AG10803 (cell line): ENCODE measurements around the gene DOCK11.

ENCODE experiments used
- DNase-seq: peaks from one replicate; pipeline ENCODE4 v3.0.0; 2010; ENCODE audit warnings: low read depth
- H3K4me3 ChIP-seq: 2 replicates; pipeline ENCODE4 v1.5.1; 2011; ENCODE audit warnings: mild to moderate bottlenecking, low read length, control low read depth
- TF ChIP-seq, protein P1 (sequence below): conservative IDR thresholded peaks from 2 replicates; pipeline ENCODE4 v1.5.1; 2011; ENCODE audit warnings: mild to moderate bottlenecking, low read length, control low read depth, inconsistent platforms

Gene DOCK11

DNA sequence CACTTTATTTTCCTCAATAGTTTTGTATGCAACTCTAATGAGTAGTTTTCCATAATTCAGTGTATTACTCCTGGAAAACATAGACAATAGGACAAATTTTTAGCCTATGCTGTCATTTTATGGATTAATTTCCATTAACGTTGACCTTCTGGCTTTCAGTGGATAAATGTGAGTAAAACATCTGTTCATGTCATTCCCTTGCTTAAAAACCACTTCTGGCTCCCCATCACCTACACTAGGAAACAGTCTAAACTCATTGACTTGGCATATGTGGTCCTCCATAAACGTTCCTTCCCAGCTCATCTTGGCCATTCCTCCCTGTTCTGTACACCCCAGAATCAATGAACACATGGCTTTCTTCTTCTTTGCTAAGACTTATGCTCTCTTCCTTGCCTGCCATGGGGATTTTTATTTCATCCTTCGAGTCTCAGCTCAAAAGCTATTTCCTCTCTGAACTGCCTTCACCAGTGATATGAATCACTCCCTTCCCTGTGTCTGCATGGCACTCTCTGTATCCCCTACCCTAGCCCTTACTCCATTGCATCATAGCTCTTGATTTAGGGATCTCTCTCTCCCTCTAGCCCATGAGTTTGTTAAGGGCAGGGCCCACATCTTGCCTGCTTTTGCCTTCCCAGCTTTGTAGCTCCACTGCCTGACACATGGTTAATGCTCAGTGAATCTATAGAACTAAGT lies 34.8 kb downstream of the DOCK11 start:
- H3K4me3 ChIP-seq = no peak overlapping the region
- DNase-seq = peak; percentile 61
- TF ChIP-seq, protein P1, sequence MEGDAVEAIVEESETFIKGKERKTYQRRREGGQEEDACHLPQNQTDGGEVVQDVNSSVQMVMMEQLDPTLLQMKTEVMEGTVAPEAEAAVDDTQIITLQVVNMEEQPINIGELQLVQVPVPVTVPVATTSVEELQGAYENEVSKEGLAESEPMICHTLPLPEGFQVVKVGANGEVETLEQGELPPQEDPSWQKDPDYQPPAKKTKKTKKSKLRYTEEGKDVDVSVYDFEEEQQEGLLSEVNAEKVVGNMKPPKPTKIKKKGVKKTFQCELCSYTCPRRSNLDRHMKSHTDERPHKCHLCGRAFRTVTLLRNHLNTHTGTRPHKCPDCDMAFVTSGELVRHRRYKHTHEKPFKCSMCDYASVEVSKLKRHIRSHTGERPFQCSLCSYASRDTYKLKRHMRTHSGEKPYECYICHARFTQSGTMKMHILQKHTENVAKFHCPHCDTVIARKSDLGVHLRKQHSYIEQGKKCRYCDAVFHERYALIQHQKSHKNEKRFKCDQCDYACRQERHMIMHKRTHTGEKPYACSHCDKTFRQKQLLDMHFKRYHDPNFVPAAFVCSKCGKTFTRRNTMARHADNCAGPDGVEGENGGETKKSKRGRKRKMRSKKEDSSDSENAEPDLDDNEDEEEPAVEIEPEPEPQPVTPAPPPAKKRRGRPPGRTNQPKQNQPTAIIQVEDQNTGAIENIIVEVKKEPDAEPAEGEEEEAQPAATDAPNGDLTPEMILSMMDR = no peak

DNA sequence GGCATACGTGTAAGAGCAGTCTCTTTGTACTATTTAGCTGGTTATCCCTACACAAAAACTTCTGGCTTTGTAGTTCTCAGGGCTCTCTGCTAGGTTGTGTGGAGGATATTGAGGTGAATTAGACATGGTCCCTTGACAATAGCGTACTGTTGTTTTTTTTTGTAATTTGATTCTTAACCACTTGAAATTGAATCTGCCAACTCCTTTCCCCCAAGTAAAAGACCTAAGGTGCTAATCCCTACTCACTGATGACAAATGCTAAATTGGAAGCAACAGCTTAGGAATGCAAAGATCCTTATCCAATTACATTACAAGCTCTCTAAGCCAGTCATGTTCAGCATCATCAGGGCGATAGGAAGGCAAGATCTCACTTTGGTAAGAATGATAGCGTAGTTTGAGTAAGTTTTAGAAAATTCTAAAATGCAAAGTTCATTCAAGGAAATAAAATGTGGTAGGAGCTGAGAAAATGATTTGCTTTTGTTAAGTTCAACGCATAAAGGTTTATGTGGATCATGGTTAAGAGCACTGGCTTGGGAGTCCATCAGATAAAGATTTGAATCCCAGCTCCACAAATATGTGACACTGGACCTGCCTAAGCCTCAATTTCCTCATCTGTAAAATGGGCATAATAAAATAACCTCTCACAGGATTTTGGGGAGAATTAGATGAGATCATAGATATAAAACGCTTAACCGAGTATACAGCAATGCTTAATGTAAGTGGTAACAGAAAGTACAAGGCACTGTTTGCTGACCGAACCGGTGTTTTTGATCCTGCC lies 39.3 kb downstream of the DOCK11 start:
- TF ChIP-seq, protein P1 = no peak
- DNase-seq = no peak
- no peak overlapping the region for H3K4me3 ChIP-seq

- H3K4me3 ChIP-seq = no peak overlapping the region
- TF ChIP-seq, protein P1 = no peak
These were observed 40.6 kb downstream of the DOCK11 start for GRCh38 chrX:118536204-118536603.

GRCh38 chrX:118536687-118537461 lies 41.3 kb downstream of the DOCK11 start:
- peak; percentile 53 for DNase-seq
- no peak overlapping the region for H3K4me3 ChIP-seq
- TF ChIP-seq, protein P1 = peak; percentile 47

More at GRCh38 chrX:118536204-118536603, 40.6 kb downstream of the DOCK11 start:
- no peak for DNase-seq

GRCh38 chrX:118538386-118538785 lies 42.8 kb downstream of the DOCK11 start:
- no peak overlapping the region for H3K4me3 ChIP-seq
- TF ChIP-seq, protein P1 = no peak
- DNase-seq = no peak

- no peak overlapping the region for H3K4me3 ChIP-seq
- DNase-seq = no peak
- TF ChIP-seq, protein P1 = no peak
These were observed 44.7 kb downstream of the DOCK11 start for GRCh38 chrX:118540342-118540741.
